H9 (cell line): ENCODE results near the gene LRP8. TPM values are rescaled to one million over a fixed set of nuclear protein-coding genes. Genes with fewer than 3 reads are reported as not detected.

Experiments used
- DNase-seq: peaks from one replicate; pipeline ENCODE4 v3.0.0-alpha.2; 2017
- H2AFZ ChIP-seq: one replicate; pipeline ENCODE4 v1.6.1; 2013; ENCODE audit warnings: mild to moderate bottlenecking, low read length, control low read depth, moderate library complexity
- H2AK5ac ChIP-seq: 2 replicates; pipeline ENCODE4 v1.6.1; 2013; ENCODE audit warnings: low read length, control low read depth, mixed read lengths; ENCODE audit not compliant: insufficient read length
- H2BK120ac ChIP-seq: one replicate; pipeline ENCODE4 v1.6.1; 2013; ENCODE audit warnings: low read depth, mild to moderate bottlenecking, low read length, control low read depth, inconsistent platforms; ENCODE audit not compliant: poor library complexity, severe bottlenecking
- H2BK12ac ChIP-seq: 2 replicates; pipeline ENCODE4 v1.6.1; 2013; ENCODE audit warnings: low read length, control low read depth, mixed read lengths, low read depth; ENCODE audit not compliant: insufficient read length
- H2BK15ac ChIP-seq: 2 replicates; pipeline ENCODE4 v1.6.1; 2013; ENCODE audit warnings: low read depth, low read length, control low read depth
- H2BK20ac ChIP-seq: one replicate; pipeline ENCODE4 v1.6.1; 2013; ENCODE audit warnings: low read depth, mild to moderate bottlenecking, low read length, control low read depth, inconsistent platforms; ENCODE audit not compliant: poor library complexity, severe bottlenecking
- H2BK5ac ChIP-seq: 2 replicates; pipeline ENCODE4 v1.6.1; 2013; ENCODE audit warnings: low read length, control low read depth, mixed read lengths; ENCODE audit not compliant: insufficient read length
- H3K14ac ChIP-seq: 2 replicates; pipeline ENCODE4 v1.6.1; 2013; ENCODE audit warnings: low read length, control low read depth; ENCODE audit not compliant: insufficient read depth
- H3K18ac ChIP-seq: 2 replicates; pipeline ENCODE4 v1.6.1; 2013; ENCODE audit warnings: low read depth, mild to moderate bottlenecking, mixed read lengths, low read length, control low read depth; ENCODE audit not compliant: insufficient read length
- H3K23ac ChIP-seq: 2 replicates; pipeline ENCODE4 v1.6.1; 2013; ENCODE audit warnings: low read length, control low read depth, mixed read lengths, low read depth; ENCODE audit not compliant: insufficient read length
- H3K23me2 ChIP-seq: 2 replicates; pipeline ENCODE4 v1.6.1; 2013; ENCODE audit warnings: low read depth, mild to moderate bottlenecking, mixed read lengths, low read length, control low read depth; ENCODE audit not compliant: insufficient read length, poor library complexity, severe bottlenecking
- H3K27ac ChIP-seq: 2 replicates; pipeline ENCODE4 v1.5.1; 2013; ENCODE audit warnings: low read length, control low read depth, mixed read lengths, low read depth; ENCODE audit not compliant: insufficient read length
- H3K27me3 ChIP-seq: 2 replicates; pipeline ENCODE4 v1.6.1; 2013; ENCODE audit warnings: low read length, control low read depth, inconsistent platforms; ENCODE audit not compliant: insufficient read depth
- H3K4ac ChIP-seq: 2 replicates; pipeline ENCODE4 v1.6.1; 2013; ENCODE audit warnings: low read depth, mild to moderate bottlenecking, control low read depth, inconsistent platforms, low read length, moderate library complexity
- H3K4me1 ChIP-seq: 2 replicates; pipeline ENCODE4 v1.6.1; 2013; ENCODE audit warnings: low read length, control low read depth, inconsistent platforms; ENCODE audit not compliant: insufficient read depth
- H3K4me2 ChIP-seq: 2 replicates; pipeline ENCODE4 v1.6.1; 2013; ENCODE audit warnings: low read length, control low read depth, mixed read lengths; ENCODE audit not compliant: insufficient read length, insufficient read depth
- H3K56ac ChIP-seq: 2 replicates; pipeline ENCODE4 v1.6.1; 2013; ENCODE audit warnings: low read depth, mild to moderate bottlenecking, mixed read lengths, low read length, control low read depth; ENCODE audit not compliant: insufficient read length
- H3K79me1 ChIP-seq: 2 replicates; pipeline ENCODE4 v1.6.1; 2013; ENCODE audit warnings: low read depth, mild to moderate bottlenecking, moderate library complexity, low read length, control low read depth, inconsistent platforms; ENCODE audit not compliant: insufficient read depth, poor library complexity, severe bottlenecking
- H3K79me2 ChIP-seq: 2 replicates; pipeline ENCODE4 v1.6.1; 2013; ENCODE audit warnings: low read length, control low read depth, inconsistent platforms; ENCODE audit not compliant: insufficient read depth
- H3K9ac ChIP-seq: 2 replicates; pipeline ENCODE4 v1.6.1; 2013; ENCODE audit warnings: low read length, control low read depth, mixed read lengths; ENCODE audit not compliant: insufficient read length; ENCODE audit errors: extremely low read depth
- H3K9me3 ChIP-seq: one replicate; pipeline ENCODE4 v1.6.1; 2013; ENCODE audit warnings: low read depth, low read length, inconsistent platforms; ENCODE audit not compliant: control insufficient read depth
- H3T11ph ChIP-seq: one replicate; pipeline ENCODE4 v1.6.1; 2013; ENCODE audit warnings: mild to moderate bottlenecking, low read length, control low read depth, inconsistent platforms
- H4K20me1 ChIP-seq: one replicate; pipeline ENCODE4 v1.6.1; 2013; ENCODE audit not compliant: control insufficient read depth, insufficient read length, insufficient read depth
- H4K5ac ChIP-seq: 2 replicates; pipeline ENCODE4 v1.6.1; 2013; ENCODE audit warnings: low read depth, mild to moderate bottlenecking, mixed read lengths, low read length, control low read depth; ENCODE audit not compliant: insufficient read length
- H4K8ac ChIP-seq: replicated peaks from 2 replicates; pipeline ENCODE4 v1.6.1; 2013; ENCODE audit warnings: low read length, control low read depth, mixed read lengths, low read depth; ENCODE audit not compliant: insufficient read length
- H4K91ac ChIP-seq: 2 replicates; pipeline ENCODE4 v1.6.1; 2013; ENCODE audit warnings: low read depth, mild to moderate bottlenecking, moderate library complexity, mixed read lengths, low read length, control low read depth; ENCODE audit not compliant: insufficient read length
- H3K27ac Mint-ChIP-seq, 3 experiments: 2 replicates in 2 of 3; 3 replicates in 1 of 3; pipeline ENCODE4 v1.8.0; 2020 to 2021; ENCODE audit warnings: mixed read lengths in 3 of 3, mild to moderate bottlenecking in 1 of 3, moderate library complexity in 1 of 3
- H3K27me3 Mint-ChIP-seq: 2 replicates; pipeline ENCODE4 v1.8.0; 2021; ENCODE audit warnings: low read depth, mild to moderate bottlenecking, moderate library complexity, mixed read lengths
- H3K36me3 Mint-ChIP-seq, 3 experiments: 2 replicates in 2 of 3; 3 replicates in 1 of 3; pipeline ENCODE4 v1.8.0; 2020 to 2021; ENCODE audit warnings: low read depth in 3 of 3, mixed read lengths in 3 of 3; ENCODE audit not compliant: insufficient read depth in 1 of 3
- H3K4me1 Mint-ChIP-seq, 2 experiments: 2 replicates each; pipeline ENCODE4 v1.8.0; 2020; ENCODE audit warnings: mixed read lengths in 2 of 2
- H3K4me3 Mint-ChIP-seq, 2 experiments: 2 replicates in 1 of 2; 3 replicates in 1 of 2; pipeline ENCODE4 v1.8.0; 2020 to 2021; ENCODE audit warnings: mild to moderate bottlenecking in 2 of 2, mixed read lengths in 2 of 2, moderate library complexity in 1 of 2
- H3K9me3 Mint-ChIP-seq, 2 experiments: 2 replicates in 1 of 2; 3 replicates in 1 of 2; pipeline ENCODE4 v1.8.0; 2020; ENCODE audit warnings: mild to moderate bottlenecking in 2 of 2, mixed read lengths in 2 of 2, moderate library complexity in 1 of 2
- WGBS: extraction: QIAGEN DNeasy Blood & Tissue Kit; methylation state at CpG from one replicate; pipeline ENCODE4 v1.1.7; 2013; ENCODE audit warnings: missing lambda C conversion rate, low lambda C conversion rate, mixed read lengths; ENCODE audit not compliant: insufficient read length; ENCODE audit errors: extremely low coverage; 5-methylcytosine and 5-hydroxymethylcytosine counted together
- total RNA-seq: library from RNA; stranded (reverse); gene quantifications from 2 replicates; pipeline ENCODE4 v1.2.1, GENCODE V29; 2021
- TF ChIP-seq, protein P1 (sequence below): fragments of 200-600 bp; sonication (generic); conservative IDR thresholded peaks from 3 replicates; pipeline ENCODE4 v1.8.0; 2021; ENCODE audit warnings: antibody characterized with exemption, mild to moderate bottlenecking

The LRP8 gene
- total RNA-seq, 1 experiment from 2014 or later = 78.6 TPM

DNA sequence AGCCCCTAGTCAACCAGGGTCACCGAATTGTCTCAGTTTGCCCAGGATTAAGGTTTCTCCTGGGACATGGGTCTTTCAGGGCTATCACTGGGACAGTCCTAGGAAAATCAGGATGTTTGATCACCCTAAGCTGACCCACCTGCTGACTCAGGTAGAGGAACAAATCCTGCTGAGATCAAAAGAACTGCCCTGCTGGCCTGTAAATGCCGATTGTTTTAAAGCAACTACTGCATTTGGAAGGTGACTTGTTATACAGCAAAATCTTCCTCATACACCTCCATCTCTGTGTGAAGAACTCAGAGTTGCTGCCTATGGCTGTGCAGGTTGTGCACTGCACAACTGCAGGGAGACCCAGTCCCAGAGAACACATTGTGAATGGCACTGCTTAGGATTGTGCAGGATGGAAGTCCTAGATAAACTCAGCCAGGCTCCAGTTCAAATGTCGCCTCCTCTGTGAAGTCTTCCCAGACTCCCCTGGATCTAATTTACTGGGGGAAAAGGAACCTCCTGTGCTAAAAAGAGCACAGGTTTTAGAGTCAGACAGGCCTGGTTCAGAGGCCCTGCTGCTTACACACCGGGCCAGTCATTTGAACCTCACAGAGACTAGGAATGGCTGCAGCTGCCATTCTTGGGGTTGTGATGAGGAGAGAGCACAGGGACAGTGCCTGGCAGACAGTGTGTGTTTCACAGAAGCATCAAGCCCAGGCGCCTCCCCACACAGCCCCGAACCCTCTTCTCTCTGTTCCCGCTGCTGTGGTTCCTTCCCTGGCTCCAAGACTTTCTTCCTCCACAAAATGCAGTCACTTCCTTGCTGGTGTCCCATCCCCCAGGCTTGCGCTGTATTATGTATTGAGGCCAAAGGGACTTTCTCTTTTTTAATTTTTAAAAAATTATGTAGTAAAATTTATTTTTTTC lies 23.2 kb upstream of the LRP8 start:
- WGBS = no CpG with 5 or more reads among the region's 8 CpGs

More for the DNA sequence above, 23.2 kb upstream of the LRP8 start:
- no peak overlapping the region for H2BK5ac ChIP-seq
- DNase-seq = peak; percentile 28
- H4K8ac ChIP-seq = no peak overlapping the region
- H3K4me1 ChIP-seq = no peaks in the 10 kb centered on the region
- no peak overlapping the region for H2BK12ac ChIP-seq
- H4K20me1 ChIP-seq = no peaks in the 10 kb centered on the region
- no peaks in the 10 kb centered on the region for H3K23me2 ChIP-seq
- TF ChIP-seq, protein P1, sequence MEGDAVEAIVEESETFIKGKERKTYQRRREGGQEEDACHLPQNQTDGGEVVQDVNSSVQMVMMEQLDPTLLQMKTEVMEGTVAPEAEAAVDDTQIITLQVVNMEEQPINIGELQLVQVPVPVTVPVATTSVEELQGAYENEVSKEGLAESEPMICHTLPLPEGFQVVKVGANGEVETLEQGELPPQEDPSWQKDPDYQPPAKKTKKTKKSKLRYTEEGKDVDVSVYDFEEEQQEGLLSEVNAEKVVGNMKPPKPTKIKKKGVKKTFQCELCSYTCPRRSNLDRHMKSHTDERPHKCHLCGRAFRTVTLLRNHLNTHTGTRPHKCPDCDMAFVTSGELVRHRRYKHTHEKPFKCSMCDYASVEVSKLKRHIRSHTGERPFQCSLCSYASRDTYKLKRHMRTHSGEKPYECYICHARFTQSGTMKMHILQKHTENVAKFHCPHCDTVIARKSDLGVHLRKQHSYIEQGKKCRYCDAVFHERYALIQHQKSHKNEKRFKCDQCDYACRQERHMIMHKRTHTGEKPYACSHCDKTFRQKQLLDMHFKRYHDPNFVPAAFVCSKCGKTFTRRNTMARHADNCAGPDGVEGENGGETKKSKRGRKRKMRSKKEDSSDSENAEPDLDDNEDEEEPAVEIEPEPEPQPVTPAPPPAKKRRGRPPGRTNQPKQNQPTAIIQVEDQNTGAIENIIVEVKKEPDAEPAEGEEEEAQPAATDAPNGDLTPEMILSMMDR = no peak
- H4K91ac ChIP-seq = no peak overlapping the region
- Mint-ChIP-seq H3K9me3 (no peaks in the 10 kb centered on the region), H3K27ac (no peak overlapping the region; a peak in 1 of 7 replicates), H3K27me3 (peaks cover 13% of the 10 kb centered on the region), H3K36me3 (no peaks in the 10 kb centered on the region), H3K4me3 (no peak overlapping the region), H3K4me1 (peaks cover 21 to 23% of the 10 kb centered on the region in 2 experiments)
- H3T11ph ChIP-seq = no peak overlapping the region
- no peak overlapping the region for H3K9ac ChIP-seq
- H3K4me2 ChIP-seq = no peak overlapping the region
- H3K79me2 ChIP-seq = no peaks in the 10 kb centered on the region
- no peak overlapping the region for H2AK5ac ChIP-seq
- no peaks in the 10 kb centered on the region for H3K27me3 ChIP-seq
- H3K14ac ChIP-seq = no peak overlapping the region
- no peak overlapping the region for H3K4ac ChIP-seq
- no peak overlapping the region for H4K5ac ChIP-seq
- no peak overlapping the region for H3K27ac ChIP-seq
- no peak overlapping the region for H3K23ac ChIP-seq
- H3K9me3 ChIP-seq = no peaks in the 10 kb centered on the region
- no peaks in the 10 kb centered on the region for H3K79me1 ChIP-seq
- no peak overlapping the region for H2BK120ac ChIP-seq
- no peak overlapping the region for H2BK20ac ChIP-seq
- no peak overlapping the region for H3K18ac ChIP-seq
- H2BK15ac ChIP-seq = no peak overlapping the region
- no peak overlapping the region for H3K56ac ChIP-seq
- no peak overlapping the region for H2AFZ ChIP-seq
